Subcutaneous abdominal adipose tissue (tissue), 5 donors: ENCODE results near the gene HAGHL.
"Not testable (repeated sequence)": the region's sequence is repeated elsewhere in the genome, so short reads cannot be mapped to it uniquely, and the experiment has no call there.

Experiments used
- H3K27ac ChIP-seq: one replicate; pipeline ENCODE4 v1.7.0; 2013; ENCODE audit warnings: low read depth, mild to moderate bottlenecking, inconsistent platforms, low read length, moderate library complexity
- H3K27me3 ChIP-seq, 5 donors: one replicate each; pipeline ENCODE4 v1.7.0; 2013; ENCODE audit warnings: low read length in 5 of 5, inconsistent platforms in 1 of 5; ENCODE audit not compliant: control insufficient read depth in 5 of 5, insufficient read depth in 4 of 5
- H3K36me3 ChIP-seq, 5 donors: one replicate each; pipeline ENCODE4 v1.7.0; 2013; ENCODE audit warnings: low read length in 5 of 5; ENCODE audit not compliant: control insufficient read depth in 5 of 5, insufficient read depth in 5 of 5
- H3K4me1 ChIP-seq, 5 donors: one replicate each; pipeline ENCODE4 v1.7.0; 2013; ENCODE audit warnings: low read length in 5 of 5, mild to moderate bottlenecking in 3 of 5, moderate library complexity in 1 of 5; ENCODE audit not compliant: control insufficient read depth in 5 of 5, insufficient read depth in 5 of 5
- H3K4me3 ChIP-seq, 5 donors: one replicate each; pipeline ENCODE4 v1.7.0; 2013; ENCODE audit warnings: low read length in 5 of 5, low read depth in 1 of 5
- H3K9ac ChIP-seq, 5 donors: one replicate each; pipeline ENCODE4 v1.7.0; 2013; ENCODE audit warnings: low read length in 5 of 5, mild to moderate bottlenecking in 4 of 5, moderate library complexity in 3 of 5
- H3K9me3 ChIP-seq, 5 donors: one replicate each; pipeline ENCODE4 v1.7.0; 2013; ENCODE audit warnings: low read length in 5 of 5; ENCODE audit not compliant: control insufficient read depth in 5 of 5
- donor health status: healthy.
- donor health status: healthy.
- donor health status: healthy.
- donor health status: healthy.
- donor health status: healthy.

The HAGHL gene

GRCh38 chr16:689175-689897, 37.6 kb upstream of the HAGHL start:
- Histone ChIP-seq H3K4me3 (peak overlapping the region; percentile 78 to 95 (median 90)), H3K4me1 (peaks cover 6 to 43% (median 31%) of the 10 kb centered on the region in 5 donors)

GRCh38 chr16:691242-691641, 35.7 kb upstream of the HAGHL start:
- peaks cover 6 to 37% (median 29%) of the 10 kb centered on the region in 5 donors for H3K4me1 ChIP-seq
- H3K4me3 ChIP-seq, H3K9ac ChIP-seq, H3K27ac ChIP-seq, H3K9me3 ChIP-seq: not testable (repeated sequence)
- H3K27me3 ChIP-seq, result peaks cover 25 to 37% (median 30%) of the 10 kb centered on the region in 5 donors
- peaks cover 0 to 16% (median 15%) of the 10 kb centered on the region in 5 donors for H3K36me3 ChIP-seq

More at GRCh38 chr16:689175-689897, 37.6 kb upstream of the HAGHL start:
- no peaks in the 10 kb centered on the region for H3K9me3 ChIP-seq
- peaks cover 0 to 16% (median 15%) of the 10 kb centered on the region in 5 donors for H3K36me3 ChIP-seq
- H3K27me3 ChIP-seq, result peaks cover 14 to 20% (median 18%) of the 10 kb centered on the region in 5 donors
- peak overlapping the region; percentile 70 for H3K27ac ChIP-seq
- H3K9ac ChIP-seq, result peak overlapping the region; percentile 84 to 98 (median 97)

- peaks cover 6 to 37% (median 29%) of the 10 kb centered on the region in 5 donors for H3K4me1 ChIP-seq
- H3K36me3 ChIP-seq, result peaks cover 0 to 4% (median 3%) of the 10 kb centered on the region in 5 donors
These were observed 34.4 kb upstream of the HAGHL start for GRCh38 chr16:692356-693108.

GRCh38 chr16:693364-693763, 33.5 kb upstream of the HAGHL start:
- peaks cover 28 to 45% (median 37%) of the 10 kb centered on the region in 5 donors for H3K27me3 ChIP-seq
- no peak overlapping the region for H3K27ac ChIP-seq
- H3K4me1 ChIP-seq, result peaks cover 6 to 36% (median 29%) of the 10 kb centered on the region in 5 donors
- H3K9me3 ChIP-seq, result peaks cover 0 to 4% (median 0%) of the 10 kb centered on the region in 5 donors
- H3K9ac ChIP-seq, result no peak overlapping the region
- no peak overlapping the region for H3K4me3 ChIP-seq
- H3K36me3 ChIP-seq, result no peaks in the 10 kb centered on the region

More at GRCh38 chr16:692356-693108, 34.4 kb upstream of the HAGHL start:
- H3K4me3 ChIP-seq, result no peak overlapping the region
- H3K27ac ChIP-seq, result no peak overlapping the region
- peaks cover 28 to 45% (median 34%) of the 10 kb centered on the region in 5 donors for H3K27me3 ChIP-seq
- no peak overlapping the region for H3K9ac ChIP-seq
- peaks cover 0 to 4% (median 0%) of the 10 kb centered on the region in 5 donors for H3K9me3 ChIP-seq

- Histone ChIP-seq H3K4me3 (no peak overlapping the region), H3K9ac (no peak overlapping the region), H3K4me1 (peaks cover 4 to 32% (median 26%) of the 10 kb centered on the region in 5 donors), H3K9me3 (peaks cover 0 to 4% (median 0%) of the 10 kb centered on the region in 5 donors), H3K27ac (no peak overlapping the region), H3K36me3 (no peaks in the 10 kb centered on the region), H3K27me3 (peaks cover 28 to 45% (median 37%) of the 10 kb centered on the region in 5 donors)
These were observed 33.1 kb upstream of the HAGHL start for GRCh38 chr16:693766-694165.

GRCh38 chr16:694187-694862, 32.6 kb upstream of the HAGHL start:
- Histone ChIP-seq H3K4me3 (no peak overlapping the region), H3K27me3 (peaks cover 32 to 51% (median 39%) of the 10 kb centered on the region in 5 donors), H3K4me1 (peaks cover 4 to 27% (median 21%) of the 10 kb centered on the region in 5 donors)

GRCh38 chr16:694863-695354, 32.0 kb upstream of the HAGHL start:
- H3K9me3 ChIP-seq, result peaks cover 0 to 4% (median 0%) of the 10 kb centered on the region in 5 donors
- no peak overlapping the region for H3K4me3 ChIP-seq
- no peak overlapping the region for H3K9ac ChIP-seq
- peaks cover 0 to 21% (median 15%) of the 10 kb centered on the region in 5 donors for H3K4me1 ChIP-seq
- peaks cover 33 to 57% (median 44%) of the 10 kb centered on the region in 5 donors for H3K27me3 ChIP-seq
- no peaks in the 10 kb centered on the region for H3K36me3 ChIP-seq
- H3K27ac ChIP-seq, result no peak overlapping the region

More at GRCh38 chr16:694187-694862, 32.6 kb upstream of the HAGHL start:
- Histone ChIP-seq H3K9me3 (peaks cover 0 to 4% (median 0%) of the 10 kb centered on the region in 5 donors), H3K9ac (no peak overlapping the region), H3K27ac (no peak overlapping the region), H3K36me3 (no peaks in the 10 kb centered on the region)

GRCh38 chr16:695355-696089, 31.4 kb upstream of the HAGHL start:
- H3K27ac ChIP-seq, result no peak overlapping the region
- no peaks in the 10 kb centered on the region for H3K36me3 ChIP-seq
- peaks cover 39 to 61% (median 48%) of the 10 kb centered on the region in 5 donors for H3K27me3 ChIP-seq
- H3K4me1 ChIP-seq, result peaks cover 0 to 15% (median 11%) of the 10 kb centered on the region in 5 donors
- H3K4me3 ChIP-seq, result peak overlapping the region in 4 of 5 donors; percentile 3 to 55 (median 28)
- H3K9ac ChIP-seq, result peak overlapping the region in 1 of 5 donors; percentile 7
- H3K9me3 ChIP-seq, result peaks cover 0 to 4% (median 0%) of the 10 kb centered on the region in 5 donors
